Glomerular visceral epithelial cell (primary cell): ENCODE results near the gene OR56B4.

ENCODE experiments used
- DNase-seq: peaks from one replicate; pipeline ENCODE4 v3.0.0-alpha.2; 2016; ENCODE audit errors: extremely low spot score

The OR56B4 gene

GRCh38 chr11:6151117-6151516 is 43.6 kb downstream of the OR56B4 start:
- DNase-seq: no peak

GRCh38 chr11:6152126-6152525 is 44.6 kb downstream of the OR56B4 start:
- no peak for DNase-seq

GRCh38 chr11:6156628-6157359 is 49.3 kb downstream of the OR56B4 start:
- DNase-seq: no peak
